LNCaP clone FGC (cell line): Measurements from ENCODE around the gene USP16.
A peak's percentile ranks its signal among the peaks of the same experiment; 100 is the strongest.
"Not testable (repeated sequence)": the region's sequence is repeated elsewhere in the genome, so short reads cannot be mapped to it uniquely, and the experiment has no call there.

ENCODE experiments used
- DNase-seq: peaks from one replicate; pipeline ENCODE4 v3.0.0-alpha.2; 2011; ENCODE audit warnings: low read depth
- H3K4me3 ChIP-seq: 2 replicates; pipeline ENCODE4 v1.5.1; 2011; ENCODE audit warnings: mild to moderate bottlenecking, low read depth, low read length, control low read depth
- TF ChIP-seq, protein P1 (sequence below): IDR thresholded peaks from 2 replicates; pipeline ENCODE4 v1.5.1; 2012; ENCODE audit warnings: mild to moderate bottlenecking; ENCODE audit not compliant: control insufficient read depth, insufficient read depth; ENCODE audit errors: extremely low read depth

The USP16 gene

DNA sequence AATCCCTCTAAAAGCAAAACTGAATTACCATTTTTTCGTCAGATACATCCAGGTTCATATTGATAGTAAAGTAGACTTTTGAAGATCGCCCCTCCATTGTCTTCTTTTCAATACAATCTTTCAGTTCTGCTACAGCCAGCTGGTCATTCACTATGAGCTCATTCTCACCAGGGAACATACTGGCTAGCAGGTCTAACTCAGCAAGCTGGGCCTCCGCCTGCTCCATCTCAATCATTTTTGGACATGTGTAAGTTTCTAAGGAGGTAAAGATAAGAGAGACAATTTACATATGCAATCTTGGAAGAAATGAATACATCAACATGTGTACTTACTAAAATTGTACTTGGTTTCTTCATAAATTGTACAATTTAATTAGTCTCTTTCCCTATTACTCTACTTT lies 16.1 kb upstream of the USP16 start:
- TF ChIP-seq, protein P1, sequence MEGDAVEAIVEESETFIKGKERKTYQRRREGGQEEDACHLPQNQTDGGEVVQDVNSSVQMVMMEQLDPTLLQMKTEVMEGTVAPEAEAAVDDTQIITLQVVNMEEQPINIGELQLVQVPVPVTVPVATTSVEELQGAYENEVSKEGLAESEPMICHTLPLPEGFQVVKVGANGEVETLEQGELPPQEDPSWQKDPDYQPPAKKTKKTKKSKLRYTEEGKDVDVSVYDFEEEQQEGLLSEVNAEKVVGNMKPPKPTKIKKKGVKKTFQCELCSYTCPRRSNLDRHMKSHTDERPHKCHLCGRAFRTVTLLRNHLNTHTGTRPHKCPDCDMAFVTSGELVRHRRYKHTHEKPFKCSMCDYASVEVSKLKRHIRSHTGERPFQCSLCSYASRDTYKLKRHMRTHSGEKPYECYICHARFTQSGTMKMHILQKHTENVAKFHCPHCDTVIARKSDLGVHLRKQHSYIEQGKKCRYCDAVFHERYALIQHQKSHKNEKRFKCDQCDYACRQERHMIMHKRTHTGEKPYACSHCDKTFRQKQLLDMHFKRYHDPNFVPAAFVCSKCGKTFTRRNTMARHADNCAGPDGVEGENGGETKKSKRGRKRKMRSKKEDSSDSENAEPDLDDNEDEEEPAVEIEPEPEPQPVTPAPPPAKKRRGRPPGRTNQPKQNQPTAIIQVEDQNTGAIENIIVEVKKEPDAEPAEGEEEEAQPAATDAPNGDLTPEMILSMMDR: no peak
- H3K4me3 ChIP-seq: no peak overlapping the region
- no peak for DNase-seq

DNA sequence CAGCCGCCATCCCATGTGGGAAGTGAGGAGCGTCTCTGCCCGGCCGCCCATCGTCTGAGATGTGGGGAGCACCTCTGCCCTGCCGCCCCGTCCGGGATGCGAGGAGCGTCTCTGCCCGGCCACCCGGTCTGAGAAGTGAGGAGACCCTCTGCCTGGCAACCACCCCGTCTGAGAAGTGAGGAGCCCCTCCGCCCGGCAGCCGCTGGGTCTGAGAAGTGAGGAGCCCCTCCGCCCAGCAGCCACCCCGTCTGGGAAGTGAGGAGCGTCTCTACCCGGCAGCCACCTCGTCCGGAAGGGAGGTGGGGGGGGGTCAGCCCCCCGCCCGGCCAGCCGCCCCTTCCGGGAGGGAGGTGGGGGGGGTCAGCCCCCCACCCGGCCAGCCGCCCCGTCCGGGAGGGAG lies 13.2 kb upstream of the USP16 start:
- DNase-seq, H3K4me3 ChIP-seq: not testable (repeated sequence)

DNA sequence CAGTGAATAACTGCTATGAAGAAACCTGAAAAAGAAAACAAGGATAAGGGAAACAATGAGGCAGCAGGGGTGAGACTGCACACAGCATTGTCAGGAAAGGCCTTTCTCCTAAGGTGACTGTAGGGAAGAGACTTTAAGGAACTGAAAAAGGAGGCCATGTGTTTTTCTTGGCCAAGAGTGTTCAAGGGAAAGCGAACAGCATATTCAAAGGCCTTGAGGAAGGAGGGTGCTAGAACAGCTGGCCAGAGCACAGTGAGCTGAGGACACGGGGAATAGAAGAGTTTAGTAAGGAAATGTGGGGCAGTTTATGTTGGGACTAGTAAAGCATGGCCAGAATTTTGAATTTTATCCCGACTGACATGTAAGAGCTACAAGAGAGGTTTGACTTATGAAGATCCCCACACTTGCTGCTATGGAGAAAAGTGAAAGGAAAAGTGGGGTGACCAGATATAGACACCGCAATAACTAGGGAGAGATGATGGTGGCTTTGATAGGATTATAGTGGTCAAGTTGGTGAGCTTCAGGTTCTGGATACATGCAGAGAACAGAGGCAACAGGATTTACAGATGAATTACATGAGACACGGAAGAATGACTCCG lies 6.7 kb upstream of the USP16 start:
- TF ChIP-seq, protein P1: no peak
- H3K4me3 ChIP-seq: peak overlapping the region; percentile 74
- no peak for DNase-seq

- DNase-seq: no peak
- TF ChIP-seq, protein P1: no peak
- peak overlapping the region; percentile 74 for H3K4me3 ChIP-seq
Observed at GRCh38 chr21:29018540-29018939, 5.9 kb upstream of the USP16 start.

DNA sequence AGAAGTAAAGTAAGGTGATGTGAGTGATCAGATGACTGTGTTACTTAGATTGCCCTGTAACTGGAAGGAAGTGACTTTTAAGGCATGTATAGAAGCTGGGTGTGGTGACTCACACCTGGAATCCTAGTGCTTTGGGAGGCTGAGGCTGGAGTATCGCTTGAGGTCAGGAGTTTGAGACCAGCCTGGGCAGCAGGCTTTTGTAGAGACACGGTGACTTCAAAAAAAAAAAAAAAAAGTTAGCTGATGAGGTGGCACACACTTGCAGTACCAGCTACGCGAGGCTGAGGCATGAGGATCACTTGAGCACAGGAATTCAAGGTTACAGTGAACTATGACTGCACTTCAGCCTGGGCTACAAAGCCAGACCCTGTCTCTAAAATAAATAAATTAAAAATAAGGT lies 2.3 kb upstream of the USP16 start:
- DNase-seq: no peak
- H3K4me3 ChIP-seq: no peak overlapping the region
- TF ChIP-seq, protein P1: no peak

- TF ChIP-seq, protein P1: no peak
- no peak for DNase-seq
- peak overlapping the region; percentile 94 for H3K4me3 ChIP-seq
Observed at GRCh38 chr21:29025328-29025713, 853 bp downstream of the USP16 start.

DNA sequence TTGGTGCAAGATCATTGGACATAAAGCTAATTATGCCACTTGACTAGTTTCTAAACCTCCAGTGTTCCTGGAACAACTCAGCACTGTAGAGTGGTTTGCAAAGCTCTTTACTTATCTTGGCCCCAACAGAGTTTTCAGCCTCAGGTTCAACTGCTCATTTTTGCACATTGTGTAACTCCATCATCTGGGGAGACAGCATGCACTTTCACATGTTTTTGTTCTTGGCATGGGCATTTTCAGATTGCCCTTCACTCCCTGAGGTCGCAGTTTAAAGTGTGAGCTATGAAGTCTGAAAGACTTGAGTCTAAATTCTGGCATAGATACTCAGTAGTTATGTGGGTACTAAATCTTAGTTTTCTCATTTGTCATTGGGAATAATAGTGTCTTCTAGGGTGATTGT lies 5.1 kb downstream of the USP16 start:
- DNase-seq: no peak
- H3K4me3 ChIP-seq: no peak overlapping the region
- TF ChIP-seq, protein P1: no peak

DNA sequence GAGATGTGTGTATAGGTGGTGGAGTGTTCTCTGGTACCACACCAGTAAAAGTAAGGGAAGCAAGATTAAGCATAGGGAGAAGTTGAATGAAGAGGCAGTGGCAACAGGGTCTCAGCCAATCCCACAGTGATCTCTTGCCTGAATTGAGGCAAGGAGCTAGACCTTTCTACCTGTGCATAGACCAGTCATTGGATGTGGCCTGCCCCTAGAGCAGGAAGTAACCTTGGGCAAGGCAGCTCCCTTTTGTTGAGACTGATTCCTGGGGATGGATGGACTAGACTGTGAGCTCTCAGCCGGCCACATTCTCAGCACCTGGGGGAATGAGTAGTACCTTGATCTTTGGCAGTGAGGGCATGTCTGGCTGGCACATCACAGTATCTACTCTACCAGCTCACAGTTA lies 6.4 kb downstream of the USP16 start:
- no peak overlapping the region for H3K4me3 ChIP-seq
- TF ChIP-seq, protein P1: no peak
- DNase-seq: no peak
